Fibroblast of the aortic adventitia (primary cell): Measurements from ENCODE around the gene HES3. TPM values are rescaled to one million over a fixed set of nuclear protein-coding genes. Genes with fewer than 3 reads are reported as not detected.

ENCODE experiments used
- DNase-seq: peaks from one replicate; pipeline ENCODE4 v3.0.0-alpha.2; 2010; ENCODE audit warnings: low read depth
- H3K4me3 ChIP-seq: 2 replicates; pipeline ENCODE4 v1.5.1; 2011; ENCODE audit warnings: low read depth, mild to moderate bottlenecking, control low read depth, low read length, moderate library complexity
- total RNA-seq: library from RNA; depleted of rRNA; stranded (reverse); fragments of >200 nt; gene quantifications from 2 replicates; pipeline ENCODE4 v1.2.3, GENCODE V29; 2012; ENCODE audit warnings: low replicate concordance
- TF ChIP-seq, protein P1 (sequence below): IDR thresholded peaks from 2 replicates; pipeline ENCODE4 v1.5.1; 2011; ENCODE audit warnings: mild to moderate bottlenecking, low read length, control low read depth, inconsistent platforms; ENCODE audit not compliant: insufficient read depth

Gene HES3
- total RNA-seq, 1 donor, result not detected

DNA sequence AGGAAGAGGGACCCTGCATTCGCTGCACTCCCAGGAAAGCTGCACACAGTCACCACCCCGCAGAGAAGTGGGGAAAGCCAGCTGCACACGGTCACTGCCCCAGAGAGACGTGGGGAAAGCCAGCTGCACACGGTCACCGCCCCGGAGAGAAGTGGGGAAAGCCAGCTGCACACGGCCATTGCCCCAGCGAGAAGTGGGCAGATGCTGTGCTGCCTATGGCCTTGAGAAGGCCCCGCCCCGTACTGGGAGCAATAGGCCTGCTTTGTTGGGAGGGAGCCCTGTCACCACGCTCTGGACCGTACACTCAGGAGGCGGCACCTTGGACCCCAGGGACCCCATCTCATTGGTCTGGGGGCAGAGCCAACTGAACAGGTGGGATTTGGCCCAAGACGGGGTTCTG, 21.2 kb downstream of the HES3 start:
- no peak overlapping the region for H3K4me3 ChIP-seq
- TF ChIP-seq, protein P1, sequence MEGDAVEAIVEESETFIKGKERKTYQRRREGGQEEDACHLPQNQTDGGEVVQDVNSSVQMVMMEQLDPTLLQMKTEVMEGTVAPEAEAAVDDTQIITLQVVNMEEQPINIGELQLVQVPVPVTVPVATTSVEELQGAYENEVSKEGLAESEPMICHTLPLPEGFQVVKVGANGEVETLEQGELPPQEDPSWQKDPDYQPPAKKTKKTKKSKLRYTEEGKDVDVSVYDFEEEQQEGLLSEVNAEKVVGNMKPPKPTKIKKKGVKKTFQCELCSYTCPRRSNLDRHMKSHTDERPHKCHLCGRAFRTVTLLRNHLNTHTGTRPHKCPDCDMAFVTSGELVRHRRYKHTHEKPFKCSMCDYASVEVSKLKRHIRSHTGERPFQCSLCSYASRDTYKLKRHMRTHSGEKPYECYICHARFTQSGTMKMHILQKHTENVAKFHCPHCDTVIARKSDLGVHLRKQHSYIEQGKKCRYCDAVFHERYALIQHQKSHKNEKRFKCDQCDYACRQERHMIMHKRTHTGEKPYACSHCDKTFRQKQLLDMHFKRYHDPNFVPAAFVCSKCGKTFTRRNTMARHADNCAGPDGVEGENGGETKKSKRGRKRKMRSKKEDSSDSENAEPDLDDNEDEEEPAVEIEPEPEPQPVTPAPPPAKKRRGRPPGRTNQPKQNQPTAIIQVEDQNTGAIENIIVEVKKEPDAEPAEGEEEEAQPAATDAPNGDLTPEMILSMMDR, result no peak
- no peak for DNase-seq

DNA sequence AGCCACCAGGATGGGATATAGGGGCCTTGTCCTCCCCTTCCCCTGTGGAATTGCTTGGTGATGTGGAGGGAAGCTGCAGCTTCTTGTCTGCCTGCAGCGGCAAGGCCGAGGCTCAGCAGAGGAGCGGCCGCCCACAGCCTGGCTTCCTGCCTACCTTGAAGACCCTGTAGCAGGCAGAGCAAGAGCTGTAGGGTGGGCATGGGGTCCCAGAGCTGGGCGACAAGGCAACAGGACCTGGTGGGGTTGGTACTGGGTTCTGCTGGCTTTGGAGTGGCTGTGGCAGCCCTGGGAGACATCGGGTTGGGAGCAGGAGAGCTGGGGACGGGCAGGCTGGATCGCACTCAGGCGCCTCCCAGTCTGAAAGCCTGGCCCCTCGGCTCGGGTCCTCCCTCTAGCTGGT, 22.7 kb downstream of the HES3 start:
- no peak overlapping the region for H3K4me3 ChIP-seq
- DNase-seq, result no peak
- TF ChIP-seq, protein P1, result no peak

DNA sequence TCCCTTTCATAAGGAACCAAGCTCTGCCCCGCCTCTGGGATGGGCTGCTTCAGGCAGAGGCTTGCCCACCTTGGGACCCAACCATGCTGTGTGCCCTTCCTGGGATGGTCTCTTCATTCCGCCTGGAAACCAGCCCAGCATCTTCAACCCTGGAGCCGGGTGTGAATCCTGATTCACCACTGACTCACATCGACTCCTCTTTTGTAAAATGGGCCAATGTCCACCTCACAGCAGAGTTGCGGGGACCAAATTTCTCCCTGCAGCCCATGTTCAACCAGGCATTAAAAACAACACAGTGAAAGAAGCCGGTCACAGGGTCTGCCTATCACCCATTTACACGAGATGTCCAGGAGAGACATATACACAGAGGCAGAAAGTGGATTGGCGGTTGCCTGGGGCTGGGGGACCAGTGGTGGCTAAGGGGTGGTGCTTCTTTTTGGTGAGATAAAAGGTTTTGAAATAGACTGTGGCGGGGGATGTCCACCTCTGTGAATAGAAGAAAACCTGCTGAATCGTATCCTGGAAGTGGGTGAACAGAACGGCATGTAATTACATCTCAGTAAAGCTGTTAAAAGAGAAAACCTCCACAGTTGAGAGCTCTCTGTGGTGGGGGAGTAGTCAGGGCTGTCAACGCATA, 23.8 kb downstream of the HES3 start:
- DNase-seq, result peak; percentile 33
- TF ChIP-seq, protein P1, result no peak

DNA sequence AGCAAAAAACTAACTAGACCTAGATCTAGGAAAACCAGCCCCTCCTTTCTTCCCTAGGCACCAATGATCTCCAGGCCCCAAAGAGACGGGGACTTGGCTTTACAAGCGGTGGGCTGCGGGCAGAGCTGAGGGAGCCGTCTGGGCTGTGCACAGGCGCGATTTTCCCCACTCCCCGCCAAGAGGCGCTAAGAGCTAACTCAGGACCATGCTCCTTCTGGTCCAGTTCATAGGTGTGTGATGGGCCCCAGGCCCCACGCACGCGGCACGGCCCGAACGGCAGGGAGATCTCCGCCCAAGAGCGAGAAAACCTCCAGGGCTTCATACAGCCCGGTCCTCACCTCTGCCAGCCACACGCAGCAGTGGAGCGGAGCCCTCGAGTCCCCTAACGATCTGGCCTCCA, 24.4 kb downstream of the HES3 start:
- TF ChIP-seq, protein P1, result no peak
- DNase-seq, result no peak
- H3K4me3 ChIP-seq, result no peak overlapping the region

More for the DNA sequence above, 23.8 kb downstream of the HES3 start:
- no peak overlapping the region for H3K4me3 ChIP-seq

DNA sequence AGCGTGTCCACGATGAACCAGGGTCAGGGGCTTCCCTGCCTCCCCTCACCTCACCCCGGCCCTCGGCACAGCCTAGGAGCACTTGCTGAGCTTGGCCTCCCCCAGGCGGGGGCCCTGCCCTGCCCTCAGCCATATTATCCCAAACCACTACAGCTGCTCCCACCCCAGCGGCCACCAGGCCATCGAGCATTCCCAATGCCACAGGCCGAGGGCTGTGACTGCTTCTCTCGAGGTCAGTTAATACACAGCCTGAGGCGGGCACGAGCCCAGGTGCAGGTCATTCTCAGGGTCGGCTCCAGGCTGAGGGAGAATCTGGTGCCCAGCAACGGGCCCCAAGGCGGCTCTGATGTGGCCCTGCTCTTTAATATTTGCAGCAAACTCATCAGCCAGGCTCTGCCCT, 25.3 kb downstream of the HES3 start:
- no peak for DNase-seq
- TF ChIP-seq, protein P1, result no peak
- H3K4me3 ChIP-seq, result no peak overlapping the region

DNA sequence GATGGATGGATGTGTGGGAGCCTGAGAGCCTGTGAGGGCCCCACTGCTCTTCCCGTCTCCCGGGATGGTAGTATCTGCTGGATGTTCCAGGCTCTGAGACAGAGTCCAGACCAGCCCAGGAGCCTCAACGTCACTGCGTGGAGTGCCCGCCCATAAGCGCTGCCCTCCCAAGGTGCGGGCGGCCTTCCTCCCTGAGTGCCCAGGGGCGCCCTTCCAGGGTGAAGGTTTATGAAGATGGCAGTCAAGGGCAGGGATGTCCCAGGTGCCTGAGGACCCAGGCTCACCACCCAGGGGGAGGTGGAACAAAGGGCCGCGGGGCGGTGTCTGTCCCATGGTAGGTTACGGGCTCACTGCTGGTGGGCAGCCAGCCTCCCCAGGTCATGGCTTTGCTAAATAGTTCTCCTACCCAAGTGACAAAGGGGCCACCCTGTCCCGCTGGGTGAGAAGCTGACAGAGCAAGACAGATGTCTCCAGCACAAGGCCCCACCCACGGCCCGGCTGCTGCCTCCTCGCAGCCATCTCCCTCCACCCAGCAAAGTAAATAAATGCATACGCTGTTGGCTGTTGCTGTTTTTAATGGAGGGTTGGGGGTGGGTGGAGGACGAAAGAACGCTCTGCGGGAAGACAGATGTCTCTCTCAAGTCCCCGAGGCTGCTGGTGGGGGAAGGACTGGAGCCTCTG, 25.9 kb downstream of the HES3 start:
- no peak for DNase-seq
- no peak overlapping the region for H3K4me3 ChIP-seq
- TF ChIP-seq, protein P1, result no peak
